HepG2 (cell line): Measurements from ENCODE around the gene MTF2. TPM values are rescaled to one million over a fixed set of nuclear protein-coding genes. Genes with fewer than 3 reads are reported as not detected.

Source experiments
- NR1H2 ChIP-seq: sonication (generic); formaldehyde crosslinking; IDR thresholded peaks from 2 replicates; pipeline ENCODE4 v1.8.1; 2022; ENCODE audit warnings: low read depth, missing genetic modification reagents, borderline replicate concordance
- ZNF737 ChIP-seq: sonication (generic); formaldehyde crosslinking; IDR thresholded peaks from 2 replicates; pipeline ENCODE4 v1.5.0; 2020; ENCODE audit warnings: missing genetic modification reagents, mild to moderate bottlenecking, borderline replicate concordance
- ZNF749 ChIP-seq: sonication (generic); formaldehyde crosslinking; IDR thresholded peaks from 2 replicates; pipeline ENCODE4 v1.8.0; 2022; ENCODE audit warnings: mild to moderate bottlenecking, missing genetic modification reagents, moderate library complexity, borderline replicate concordance
- ZSCAN22 ChIP-seq: sonication (generic); formaldehyde crosslinking; IDR thresholded peaks from 2 replicates; pipeline ENCODE4 v1.4.0; 2020; ENCODE audit warnings: mild to moderate bottlenecking, missing genetic modification reagents
- polyA plus RNA-seq, 8 experiments: library from polyadenylated mRNA; depleted of rRNA in 3 of 8; stranded (reverse) in 7 of 8; unstranded in 1 of 8; fragments of >200 nt; fragmentation: Illumina TruSeq in 4 of 8; extraction: Trizol in 4 of 8; gene quantifications; 2 replicates each; pipeline versions ENCODE4 v1.2.1 to v1.2.3, GENCODE V29; 2011 to 2016; ENCODE audit warnings: low read depth in 4 of 8, missing spikeins in 1 of 8, mixed read lengths in 1 of 8; ENCODE audit not compliant: insufficient read depth in 1 of 8
- total RNA-seq, 5 experiments: library from RNA; depleted of rRNA; stranded (reverse); fragments of >200 nt; fragmentation: Illumina TruSeq; extraction: Trizol; gene quantifications; 2 replicates each; pipeline ENCODE4 v1.2.3, GENCODE V29; 2016; ENCODE audit warnings: low read depth in 1 of 5
- TF ChIP-seq, protein P1 (sequence below): sonication (generic); formaldehyde crosslinking; IDR thresholded peaks from 2 replicates; pipeline ENCODE4 v1.5.0; 2020; ENCODE audit warnings: missing genetic modification reagents, mild to moderate bottlenecking, borderline replicate concordance
- TF ChIP-seq, protein P2 (sequence below): sonication (generic); formaldehyde crosslinking; IDR thresholded peaks from 2 replicates; pipeline ENCODE4 v1.5.1; 2020; ENCODE audit warnings: mild to moderate bottlenecking, missing genetic modification reagents, borderline replicate concordance
- TF ChIP-seq, protein P3 (sequence below): sonication (generic); formaldehyde crosslinking; IDR thresholded peaks from 2 replicates; pipeline ENCODE4 v1.4.0; 2020; ENCODE audit warnings: mild to moderate bottlenecking, missing genetic modification reagents
- TF ChIP-seq, protein P4 (sequence below): conservative IDR thresholded peaks from 2 replicates; pipeline ENCODE4 v1.6.1; 2018; ENCODE audit warnings: missing genetic modification reagents
- TF ChIP-seq, protein P5 (sequence below): sonication (generic); formaldehyde crosslinking; IDR thresholded peaks from 2 replicates; pipeline ENCODE4 v1.8.0; 2022; ENCODE audit warnings: mild to moderate bottlenecking, missing genetic modification reagents, borderline replicate concordance
- TF ChIP-seq, protein P6 (sequence below): sonication (generic); formaldehyde crosslinking; IDR thresholded peaks from 2 replicates; pipeline ENCODE4 v1.9.0; 2021; ENCODE audit warnings: missing genetic modification reagents, borderline replicate concordance

The MTF2 gene
- total and polyA plus RNA-seq, 2 of the 13 experiments (the other 11 are each of a cell fraction or from before 2014, with no cell fraction given): 48.7 to 53.9 TPM

DNA sequence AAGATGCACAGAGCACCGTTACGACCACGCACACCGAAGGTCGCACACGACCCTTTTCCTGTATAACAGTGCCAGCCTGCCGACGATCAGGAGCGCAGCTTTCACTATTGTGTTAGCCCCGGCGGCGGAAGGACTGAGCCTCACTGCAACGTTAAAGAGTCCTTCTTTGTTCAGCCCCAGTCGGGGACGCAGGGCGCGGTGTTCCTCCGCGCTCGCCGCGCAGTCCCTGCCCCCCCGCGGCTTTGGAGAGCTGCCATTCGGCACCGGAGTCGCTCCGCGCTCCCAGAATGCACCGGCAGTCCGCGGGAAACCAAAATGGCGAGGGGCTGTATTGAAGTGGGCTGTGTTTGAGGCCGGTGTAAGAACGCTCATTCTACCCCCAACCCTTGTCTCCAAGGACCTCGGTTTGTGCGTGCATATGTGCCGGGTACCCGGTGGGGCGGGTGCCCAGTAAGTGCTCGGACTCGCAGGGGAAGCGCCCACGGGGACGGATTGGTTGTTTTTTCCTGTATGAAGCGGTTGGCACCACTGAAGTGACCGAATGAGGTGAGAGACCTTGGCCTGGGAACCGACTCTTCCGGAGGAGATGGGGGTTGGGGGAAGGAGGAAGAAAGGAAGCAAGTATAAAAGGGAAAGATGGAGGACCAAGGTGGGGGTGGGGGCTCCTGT is at the start of gene MTF2 (continued):
- TF ChIP-seq, protein P1, sequence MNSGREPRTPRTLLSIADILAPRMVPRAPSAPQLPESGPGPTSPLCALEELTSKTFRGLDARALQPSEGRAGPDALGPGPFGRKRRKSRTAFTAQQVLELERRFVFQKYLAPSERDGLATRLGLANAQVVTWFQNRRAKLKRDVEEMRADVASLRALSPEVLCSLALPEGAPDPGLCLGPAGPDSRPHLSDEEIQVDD (CRISPR knock-in tag): peak; percentile 93
- TF ChIP-seq, protein P2, sequence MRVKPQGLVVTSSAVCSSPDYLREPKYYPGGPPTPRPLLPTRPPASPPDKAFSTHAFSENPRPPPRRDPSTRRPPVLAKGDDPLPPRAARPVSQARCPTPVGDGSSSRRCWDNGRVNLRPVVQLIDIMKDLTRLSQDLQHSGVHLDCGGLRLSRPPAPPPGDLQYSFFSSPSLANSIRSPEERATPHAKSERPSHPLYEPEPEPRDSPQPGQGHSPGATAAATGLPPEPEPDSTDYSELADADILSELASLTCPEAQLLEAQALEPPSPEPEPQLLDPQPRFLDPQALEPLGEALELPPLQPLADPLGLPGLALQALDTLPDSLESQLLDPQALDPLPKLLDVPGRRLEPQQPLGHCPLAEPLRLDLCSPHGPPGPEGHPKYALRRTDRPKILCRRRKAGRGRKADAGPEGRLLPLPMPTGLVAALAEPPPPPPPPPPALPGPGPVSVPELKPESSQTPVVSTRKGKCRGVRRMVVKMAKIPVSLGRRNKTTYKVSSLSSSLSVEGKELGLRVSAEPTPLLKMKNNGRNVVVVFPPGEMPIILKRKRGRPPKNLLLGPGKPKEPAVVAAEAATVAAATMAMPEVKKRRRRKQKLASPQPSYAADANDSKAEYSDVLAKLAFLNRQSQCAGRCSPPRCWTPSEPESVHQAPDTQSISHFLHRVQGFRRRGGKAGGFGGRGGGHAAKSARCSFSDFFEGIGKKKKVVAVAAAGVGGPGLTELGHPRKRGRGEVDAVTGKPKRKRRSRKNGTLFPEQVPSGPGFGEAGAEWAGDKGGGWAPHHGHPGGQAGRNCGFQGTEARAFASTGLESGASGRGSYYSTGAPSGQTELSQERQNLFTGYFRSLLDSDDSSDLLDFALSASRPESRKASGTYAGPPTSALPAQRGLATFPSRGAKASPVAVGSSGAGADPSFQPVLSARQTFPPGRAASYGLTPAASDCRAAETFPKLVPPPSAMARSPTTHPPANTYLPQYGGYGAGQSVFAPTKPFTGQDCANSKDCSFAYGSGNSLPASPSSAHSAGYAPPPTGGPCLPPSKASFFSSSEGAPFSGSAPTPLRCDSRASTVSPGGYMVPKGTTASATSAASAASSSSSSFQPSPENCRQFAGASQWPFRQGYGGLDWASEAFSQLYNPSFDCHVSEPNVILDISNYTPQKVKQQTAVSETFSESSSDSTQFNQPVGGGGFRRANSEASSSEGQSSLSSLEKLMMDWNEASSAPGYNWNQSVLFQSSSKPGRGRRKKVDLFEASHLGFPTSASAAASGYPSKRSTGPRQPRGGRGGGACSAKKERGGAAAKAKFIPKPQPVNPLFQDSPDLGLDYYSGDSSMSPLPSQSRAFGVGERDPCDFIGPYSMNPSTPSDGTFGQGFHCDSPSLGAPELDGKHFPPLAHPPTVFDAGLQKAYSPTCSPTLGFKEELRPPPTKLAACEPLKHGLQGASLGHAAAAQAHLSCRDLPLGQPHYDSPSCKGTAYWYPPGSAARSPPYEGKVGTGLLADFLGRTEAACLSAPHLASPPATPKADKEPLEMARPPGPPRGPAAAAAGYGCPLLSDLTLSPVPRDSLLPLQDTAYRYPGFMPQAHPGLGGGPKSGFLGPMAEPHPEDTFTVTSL (CRISPR knock-in tag): peak; percentile 86
- TF ChIP-seq, protein P3, sequence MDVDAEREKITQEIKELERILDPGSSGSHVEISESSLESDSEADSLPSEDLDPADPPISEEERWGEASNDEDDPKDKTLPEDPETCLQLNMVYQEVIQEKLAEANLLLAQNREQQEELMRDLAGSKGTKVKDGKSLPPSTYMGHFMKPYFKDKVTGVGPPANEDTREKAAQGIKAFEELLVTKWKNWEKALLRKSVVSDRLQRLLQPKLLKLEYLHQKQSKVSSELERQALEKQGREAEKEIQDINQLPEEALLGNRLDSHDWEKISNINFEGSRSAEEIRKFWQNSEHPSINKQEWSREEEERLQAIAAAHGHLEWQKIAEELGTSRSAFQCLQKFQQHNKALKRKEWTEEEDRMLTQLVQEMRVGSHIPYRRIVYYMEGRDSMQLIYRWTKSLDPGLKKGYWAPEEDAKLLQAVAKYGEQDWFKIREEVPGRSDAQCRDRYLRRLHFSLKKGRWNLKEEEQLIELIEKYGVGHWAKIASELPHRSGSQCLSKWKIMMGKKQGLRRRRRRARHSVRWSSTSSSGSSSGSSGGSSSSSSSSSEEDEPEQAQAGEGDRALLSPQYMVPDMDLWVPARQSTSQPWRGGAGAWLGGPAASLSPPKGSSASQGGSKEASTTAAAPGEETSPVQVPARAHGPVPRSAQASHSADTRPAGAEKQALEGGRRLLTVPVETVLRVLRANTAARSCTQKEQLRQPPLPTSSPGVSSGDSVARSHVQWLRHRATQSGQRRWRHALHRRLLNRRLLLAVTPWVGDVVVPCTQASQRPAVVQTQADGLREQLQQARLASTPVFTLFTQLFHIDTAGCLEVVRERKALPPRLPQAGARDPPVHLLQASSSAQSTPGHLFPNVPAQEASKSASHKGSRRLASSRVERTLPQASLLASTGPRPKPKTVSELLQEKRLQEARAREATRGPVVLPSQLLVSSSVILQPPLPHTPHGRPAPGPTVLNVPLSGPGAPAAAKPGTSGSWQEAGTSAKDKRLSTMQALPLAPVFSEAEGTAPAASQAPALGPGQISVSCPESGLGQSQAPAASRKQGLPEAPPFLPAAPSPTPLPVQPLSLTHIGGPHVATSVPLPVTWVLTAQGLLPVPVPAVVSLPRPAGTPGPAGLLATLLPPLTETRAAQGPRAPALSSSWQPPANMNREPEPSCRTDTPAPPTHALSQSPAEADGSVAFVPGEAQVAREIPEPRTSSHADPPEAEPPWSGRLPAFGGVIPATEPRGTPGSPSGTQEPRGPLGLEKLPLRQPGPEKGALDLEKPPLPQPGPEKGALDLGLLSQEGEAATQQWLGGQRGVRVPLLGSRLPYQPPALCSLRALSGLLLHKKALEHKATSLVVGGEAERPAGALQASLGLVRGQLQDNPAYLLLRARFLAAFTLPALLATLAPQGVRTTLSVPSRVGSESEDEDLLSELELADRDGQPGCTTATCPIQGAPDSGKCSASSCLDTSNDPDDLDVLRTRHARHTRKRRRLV (CRISPR knock-in tag): peak; percentile 97
- peak; percentile 99 for TF ChIP-seq ZNF749 (CRISPR knock-in tag)
- peak; percentile 28; the same call in 1 of the 2 replicates for TF ChIP-seq ZNF737
- 0 out of 2 replicates have a peak, but pooled peaks have one; percentile 40 for TF ChIP-seq ZSCAN22 (CRISPR knock-in tag)
- TF ChIP-seq NR1H2: peak; percentile 98
- TF ChIP-seq, protein P4, sequence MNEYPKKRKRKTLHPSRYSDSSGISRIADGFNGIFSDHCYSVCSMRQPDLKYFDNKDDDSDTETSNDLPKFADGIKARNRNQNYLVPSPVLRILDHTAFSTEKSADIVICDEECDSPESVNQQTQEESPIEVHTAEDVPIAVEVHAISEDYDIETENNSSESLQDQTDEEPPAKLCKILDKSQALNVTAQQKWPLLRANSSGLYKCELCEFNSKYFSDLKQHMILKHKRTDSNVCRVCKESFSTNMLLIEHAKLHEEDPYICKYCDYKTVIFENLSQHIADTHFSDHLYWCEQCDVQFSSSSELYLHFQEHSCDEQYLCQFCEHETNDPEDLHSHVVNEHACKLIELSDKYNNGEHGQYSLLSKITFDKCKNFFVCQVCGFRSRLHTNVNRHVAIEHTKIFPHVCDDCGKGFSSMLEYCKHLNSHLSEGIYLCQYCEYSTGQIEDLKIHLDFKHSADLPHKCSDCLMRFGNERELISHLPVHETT (CRISPR knock-in tag): peak; percentile 98
- TF ChIP-seq, protein P5, sequence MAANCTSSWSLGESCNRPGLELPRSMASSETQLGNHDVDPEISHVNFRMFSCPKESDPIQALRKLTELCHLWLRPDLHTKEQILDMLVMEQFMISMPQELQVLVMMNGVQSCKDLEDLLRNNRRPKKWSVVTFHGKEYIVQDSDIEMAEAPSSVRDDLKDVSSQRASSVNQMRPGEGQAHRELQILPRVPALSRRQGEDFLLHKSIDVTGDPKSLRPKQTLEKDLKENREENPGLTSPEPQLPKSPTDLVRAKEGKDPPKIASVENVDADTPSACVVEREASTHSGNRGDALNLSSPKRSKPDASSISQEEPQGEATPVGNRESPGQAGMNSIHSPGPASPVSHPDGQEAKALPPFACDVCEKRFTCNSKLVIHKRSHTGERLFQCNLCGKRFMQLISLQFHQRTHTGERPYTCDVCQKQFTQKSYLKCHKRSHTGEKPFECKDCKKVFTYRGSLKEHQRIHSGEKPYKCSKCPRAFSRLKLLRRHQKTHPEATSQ: peak; percentile 100
- TF ChIP-seq, protein P6, sequence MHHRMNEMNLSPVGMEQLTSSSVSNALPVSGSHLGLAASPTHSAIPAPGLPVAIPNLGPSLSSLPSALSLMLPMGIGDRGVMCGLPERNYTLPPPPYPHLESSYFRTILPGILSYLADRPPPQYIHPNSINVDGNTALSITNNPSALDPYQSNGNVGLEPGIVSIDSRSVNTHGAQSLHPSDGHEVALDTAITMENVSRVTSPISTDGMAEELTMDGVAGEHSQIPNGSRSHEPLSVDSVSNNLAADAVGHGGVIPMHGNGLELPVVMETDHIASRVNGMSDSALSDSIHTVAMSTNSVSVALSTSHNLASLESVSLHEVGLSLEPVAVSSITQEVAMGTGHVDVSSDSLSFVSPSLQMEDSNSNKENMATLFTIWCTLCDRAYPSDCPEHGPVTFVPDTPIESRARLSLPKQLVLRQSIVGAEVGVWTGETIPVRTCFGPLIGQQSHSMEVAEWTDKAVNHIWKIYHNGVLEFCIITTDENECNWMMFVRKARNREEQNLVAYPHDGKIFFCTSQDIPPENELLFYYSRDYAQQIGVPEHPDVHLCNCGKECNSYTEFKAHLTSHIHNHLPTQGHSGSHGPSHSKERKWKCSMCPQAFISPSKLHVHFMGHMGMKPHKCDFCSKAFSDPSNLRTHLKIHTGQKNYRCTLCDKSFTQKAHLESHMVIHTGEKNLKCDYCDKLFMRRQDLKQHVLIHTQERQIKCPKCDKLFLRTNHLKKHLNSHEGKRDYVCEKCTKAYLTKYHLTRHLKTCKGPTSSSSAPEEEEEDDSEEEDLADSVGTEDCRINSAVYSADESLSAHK (CRISPR knock-in tag): no peak
